HEK293T (cell line): Measurements from ENCODE around the gene MAGI3.
"Not testable (repeated sequence)": the region's sequence is repeated elsewhere in the genome, so short reads cannot be mapped to it uniquely, and the experiment has no call there.

ENCODE experiments used
- CTCF ChIA-PET: fragments of 350-600 bp; formaldehyde crosslinking; extraction: SDS; loops from one replicate; lab custom pipeline; 2021; ENCODE audit warnings: antibody characterized with exemption, inconsistent platforms; lab: Yijun Ruan, JAX
- POLR2A ChIA-PET: fragments of 350-600 bp; formaldehyde crosslinking; extraction: SDS; loops from one replicate; lab custom pipeline; 2020; ENCODE audit warnings: antibody characterized with exemption, inconsistent platforms; lab: Yijun Ruan, JAX
- DNase-seq: peaks from one replicate; pipeline ENCODE4 v3.0.0; 2012; ENCODE audit warnings: mixed read lengths; ENCODE audit errors: extremely low spot score
- ARNT ChIP-seq: fragments of 450-650 bp; IDR thresholded peaks from 2 replicates; pipeline ENCODE4 v1.6.1; 2017; ENCODE audit warnings: mild to moderate bottlenecking
- BHLHE40 ChIP-seq: fragments of 450-650 bp; IDR thresholded peaks from 2 replicates; pipeline ENCODE4 v1.6.1; 2016; ENCODE audit warnings: mild to moderate bottlenecking, moderate library complexity, borderline replicate concordance
- CTBP1 ChIP-seq: fragments of 450-650 bp; IDR thresholded peaks from 2 replicates; pipeline ENCODE4 v1.6.1; 2016; ENCODE audit warnings: borderline replicate concordance
- ELF4 ChIP-seq: fragments of 450-650 bp; IDR thresholded peaks from 2 replicates; pipeline ENCODE4 v1.6.1; 2017; ENCODE audit warnings: antibody characterized with exemption
- FOXA1 ChIP-seq: fragments of 450-650 bp; IDR thresholded peaks from 2 replicates; pipeline ENCODE4 v1.6.1; 2016; ENCODE audit warnings: mild to moderate bottlenecking
- FOXK2 ChIP-seq: fragments of 450-650 bp; IDR thresholded peaks from 2 replicates; pipeline ENCODE4 v1.6.1; 2016; ENCODE audit warnings: mild to moderate bottlenecking
- FOXM1 ChIP-seq: fragments of 450-650 bp; IDR thresholded peaks from 2 replicates; pipeline ENCODE4 v1.6.1; 2017; ENCODE audit warnings: mild to moderate bottlenecking, borderline replicate concordance
- HDGF ChIP-seq: fragments of 450-650 bp; IDR thresholded peaks from 2 replicates; pipeline ENCODE4 v1.6.1; 2017; ENCODE audit warnings: antibody characterized with exemption, borderline replicate concordance
- L3MBTL2 ChIP-seq: fragments of 450-650 bp; conservative IDR thresholded peaks from 2 replicates; pipeline ENCODE4 v1.6.1; 2016; ENCODE audit warnings: mild to moderate bottlenecking
- LEF1 ChIP-seq: fragments of 450-650 bp; IDR thresholded peaks from 2 replicates; pipeline ENCODE4 v1.6.1; 2017; ENCODE audit warnings: mild to moderate bottlenecking, borderline replicate concordance
- NFRKB ChIP-seq: fragments of 450-650 bp; IDR thresholded peaks from 2 replicates; pipeline ENCODE4 v1.6.1; 2016; ENCODE audit warnings: mild to moderate bottlenecking, moderate library complexity
- SP1 ChIP-seq: fragments of 450-650 bp; IDR thresholded peaks from 2 replicates; pipeline ENCODE4 v1.6.1; 2017
- SUZ12 ChIP-seq: fragments of 450-650 bp; IDR thresholded peaks from 2 replicates; pipeline ENCODE4 v1.6.1; 2016; ENCODE audit warnings: mild to moderate bottlenecking
- TARDBP ChIP-seq: fragments of 450-650 bp; IDR thresholded peaks from 2 replicates; pipeline ENCODE4 v1.6.1; 2016
- ZNF384 ChIP-seq: fragments of 450-650 bp; IDR thresholded peaks from 2 replicates; pipeline ENCODE4 v1.6.1; 2016
- TF ChIP-seq, protein P1 (sequence below): fragments of 450-650 bp; IDR thresholded peaks from 2 replicates; pipeline ENCODE4 v1.6.1; 2016

The MAGI3 gene

DNA sequence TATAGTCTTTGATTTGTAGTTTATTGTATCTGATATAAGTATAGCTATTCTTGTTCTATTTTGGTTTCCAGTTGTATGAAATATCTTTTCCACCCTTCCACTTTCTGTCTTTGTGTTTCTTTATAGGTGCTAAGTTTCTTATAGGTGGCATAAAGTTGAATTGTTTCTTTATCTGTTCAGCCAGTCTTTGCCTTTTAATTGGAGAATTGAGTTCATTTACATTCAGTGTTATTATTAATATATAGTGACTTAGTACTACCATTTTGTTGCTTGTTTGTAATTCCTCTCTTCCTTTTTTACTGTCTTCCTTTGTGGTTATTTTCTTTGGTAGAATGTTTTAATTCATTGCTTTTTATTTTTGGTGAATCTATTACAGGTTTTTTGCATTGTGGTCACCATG is 77.7 kb downstream of the MAGI3 start:
- POLR2A ChIA-PET: no interaction called here
- CTCF ChIA-PET: no interaction called here
- TF ChIP-seq BHLHE40 (no peak), SUZ12 (no peak), FOXK2 (no peak), CTBP1 (no peak), SP1 (no peak), ZNF384 (no peak), FOXA1 (no peak), ARNT (no peak), ELF4 (no peak), TARDBP (no peak), L3MBTL2 (no peak), NFRKB (no peak), LEF1 (no peak), FOXM1 (no peak), HDGF (no peak)
- TF ChIP-seq, protein P1, sequence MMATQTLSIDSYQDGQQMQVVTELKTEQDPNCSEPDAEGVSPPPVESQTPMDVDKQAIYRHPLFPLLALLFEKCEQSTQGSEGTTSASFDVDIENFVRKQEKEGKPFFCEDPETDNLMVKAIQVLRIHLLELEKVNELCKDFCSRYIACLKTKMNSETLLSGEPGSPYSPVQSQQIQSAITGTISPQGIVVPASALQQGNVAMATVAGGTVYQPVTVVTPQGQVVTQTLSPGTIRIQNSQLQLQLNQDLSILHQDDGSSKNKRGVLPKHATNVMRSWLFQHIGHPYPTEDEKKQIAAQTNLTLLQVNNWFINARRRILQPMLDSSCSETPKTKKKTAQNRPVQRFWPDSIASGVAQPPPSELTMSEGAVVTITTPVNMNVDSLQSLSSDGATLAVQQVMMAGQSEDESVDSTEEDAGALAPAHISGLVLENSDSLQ: no peak
- no peak for DNase-seq

GRCh38 chr1:113478427-113479195 is 88.3 kb downstream of the MAGI3 start:
- CTCF ChIA-PET, DNase-seq, POLR2A ChIA-PET: not testable (repeated sequence)

DNA sequence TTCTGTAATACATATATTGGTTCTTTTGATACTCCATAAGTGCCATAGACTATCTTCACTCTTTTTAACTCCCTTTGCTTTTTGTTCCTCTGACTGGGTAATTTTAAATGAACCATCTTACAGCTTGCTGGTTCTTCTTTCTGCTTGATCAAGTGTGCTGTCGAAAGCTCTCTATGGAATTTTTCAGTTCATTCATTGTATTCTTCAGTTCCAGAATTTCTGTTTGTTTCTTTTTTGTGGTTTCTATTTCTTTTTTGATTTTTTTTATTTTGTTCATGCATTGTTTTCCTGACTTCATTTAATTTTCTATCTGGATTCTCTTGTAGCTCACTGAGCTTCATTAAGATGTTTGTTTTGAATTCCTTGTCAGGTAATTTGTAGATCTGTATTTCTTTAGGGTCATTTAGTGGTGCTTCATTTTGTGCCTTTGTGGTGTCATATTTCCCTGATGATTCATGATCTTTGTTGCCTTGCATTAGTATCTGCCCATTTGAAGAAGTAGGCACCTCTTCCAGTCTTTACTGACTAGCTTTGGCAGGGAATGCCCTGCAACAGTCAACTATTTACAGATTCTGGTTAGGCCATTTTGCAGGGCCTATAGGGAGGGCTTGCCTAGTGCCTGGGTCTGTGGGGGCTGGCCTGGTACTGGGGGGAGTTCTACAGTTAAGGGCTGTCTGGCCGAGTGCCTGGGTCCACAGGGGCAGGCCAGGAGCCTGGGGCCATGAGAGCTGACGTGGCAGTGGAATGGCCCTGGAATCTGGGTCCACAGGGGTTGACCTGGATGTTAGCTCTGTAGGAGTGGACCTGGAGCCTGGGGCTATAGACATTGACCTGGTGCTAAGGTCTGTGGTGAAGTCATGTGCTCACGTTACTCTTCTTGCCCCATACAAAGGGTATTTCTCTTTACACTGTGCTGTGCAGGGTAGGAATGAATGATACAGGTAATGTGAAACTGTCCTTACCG is 89.7 kb downstream of the MAGI3 start:
- POLR2A ChIA-PET: no interaction called here
- CTCF ChIA-PET: no interaction called here
- no peak for TF ChIP-seq SUZ12
- TF ChIP-seq TARDBP: no peak
- TF ChIP-seq FOXK2: no peak
- TF ChIP-seq, protein P1: no peak
- no peak for TF ChIP-seq ELF4
- TF ChIP-seq LEF1: no peak
- TF ChIP-seq SP1: no peak
- no peak for TF ChIP-seq HDGF
- TF ChIP-seq NFRKB: no peak
- TF ChIP-seq ZNF384: no peak
- TF ChIP-seq FOXA1: no peak
- TF ChIP-seq BHLHE40: no peak
- TF ChIP-seq FOXM1: no peak
- no peak for TF ChIP-seq L3MBTL2
- no peak for TF ChIP-seq CTBP1
- no peak for TF ChIP-seq ARNT
- no peak for DNase-seq

- POLR2A ChIA-PET, DNase-seq, CTCF ChIA-PET: not testable (repeated sequence)
These were observed 94.8 kb downstream of the MAGI3 start for GRCh38 chr1:113485131-113485530.

GRCh38 chr1:113488576-113489177 is 98.4 kb downstream of the MAGI3 start:
- DNase-seq: no peak
- TF ChIP-seq LEF1: no peak
- TF ChIP-seq CTBP1: no peak
- no peak for TF ChIP-seq ZNF384
- TF ChIP-seq BHLHE40: no peak
- TF ChIP-seq L3MBTL2: no peak
- TF ChIP-seq FOXA1: no peak
- no peak for TF ChIP-seq TARDBP
- TF ChIP-seq FOXM1: no peak
- no peak for TF ChIP-seq NFRKB
- no peak for TF ChIP-seq ARNT
- TF ChIP-seq SUZ12: no peak
- TF ChIP-seq SP1: no peak
- TF ChIP-seq FOXK2: no peak
- no peak for TF ChIP-seq ELF4
- TF ChIP-seq, protein P1: no peak
- no peak for TF ChIP-seq HDGF
- CTCF ChIA-PET: no interaction called here
- POLR2A ChIA-PET: no interaction called here

DNA sequence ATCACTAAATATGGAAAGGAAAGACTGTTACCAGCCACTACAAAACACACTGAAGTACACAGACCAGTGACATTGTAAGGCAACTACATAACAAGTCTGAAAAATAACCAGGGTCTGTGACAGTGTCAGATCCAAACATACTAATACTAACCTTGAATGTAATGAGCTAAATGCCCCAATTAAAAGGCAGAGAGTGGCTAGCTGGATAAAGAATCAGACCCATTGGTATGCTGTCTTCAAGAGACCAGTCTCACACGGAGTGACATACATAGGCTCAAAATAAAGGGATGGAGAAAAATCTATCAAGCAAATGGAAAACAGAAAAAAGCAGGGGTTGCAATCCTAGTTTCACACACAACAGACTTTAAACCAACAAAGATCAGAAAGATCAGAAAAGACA is 100.1 kb downstream of the MAGI3 start:
- ChIA-PET CTCF (no interaction called here), POLR2A (no interaction called here)
- TF ChIP-seq SUZ12 (no peak), CTBP1 (no peak), L3MBTL2 (no peak), FOXM1 (no peak), SP1 (no peak), ARNT (no peak), LEF1 (no peak), TARDBP (no peak), NFRKB (no peak), BHLHE40 (no peak), ELF4 (no peak), ZNF384 (no peak), HDGF (no peak), FOXA1 (no peak), FOXK2 (no peak)
- TF ChIP-seq, protein P1: no peak
- DNase-seq: no peak
